Right lobe of liver (tissue), 6 donors: ENCODE measurements around the gene LSM12. TPM values are rescaled to one million over a fixed set of nuclear protein-coding genes. Genes with fewer than 3 reads are reported as not detected.

ENCODE experiments used
- ATAC-seq, 4 donors: fragments of 200-7000 bp; cut with Tn5 transposase; one replicate each; pipeline ENCODE4 v1.9.1; 2020; ENCODE audit warnings: mild to moderate bottlenecking in 4 of 4, moderate library complexity in 4 of 4
- DNase-seq, 3 donors: peaks; one replicate each; pipeline ENCODE4 v3.0.0-alpha.2; 2020
- H3K27ac ChIP-seq, 3 donors: fragments of 200-600 bp; one replicate each; pipeline ENCODE4 v1.8.0; 2022
- H3K27me3 ChIP-seq, 2 donors: fragments of 200-600 bp; one replicate each; pipeline ENCODE4 v1.8.0; 2022
- H3K36me3 ChIP-seq, 4 donors: fragments of 200-600 bp; sonication (generic) in 1 of 4; one replicate each; pipeline versions ENCODE4 v1.5.1 to v1.8.0; 2017 to 2022; ENCODE audit warnings: control low read depth in 1 of 4
- H3K4me1 ChIP-seq, 4 donors: fragments of 200-600 bp; sonication (generic) in 1 of 4; one replicate each; pipeline versions ENCODE4 v1.5.1 to v1.8.0; 2017 to 2022; ENCODE audit warnings: control low read depth in 1 of 4
- H3K4me3 ChIP-seq, 3 donors: fragments of 200-600 bp; one replicate each; pipeline ENCODE4 v1.8.0; 2022
- H3K9me3 ChIP-seq, 4 donors: fragments of 200-600 bp; sonication (generic) in 1 of 4; one replicate each; pipeline versions ENCODE4 v1.5.1 to v1.8.0; 2017 to 2022; ENCODE audit warnings: control low read depth in 1 of 4
- CTCF ChIP-seq, 4 donors: fragments of 200-600 bp in 3 of 4; fragments of 450-650 bp in 1 of 4; IDR thresholded peaks; one replicate each; pipeline versions ENCODE4 v1.5.1 to v1.8.0; 2016 to 2022; ENCODE audit warnings: antibody characterized with exemption in 4 of 4, mild to moderate bottlenecking in 2 of 4
- POLR2A ChIP-seq: fragments of 450-650 bp; IDR thresholded peaks from one replicate; pipeline ENCODE4 v1.6.1; 2017; ENCODE audit warnings: antibody characterized with exemption, mild to moderate bottlenecking
- WGBS: methylation state at CpG from one replicate; pipeline ENCODE4 v1.1.6; 2018; ENCODE audit warnings: low coverage, low lambda C conversion rate; ENCODE audit not compliant: insufficient coverage; ENCODE audit errors: missing lambda C conversion rate; 5-methylcytosine and 5-hydroxymethylcytosine counted together
- intact Hi-C, 2 donors: fragments of 100-400 bp; cut with DNase I; formaldehyde crosslinking; loops; one replicate each; pipeline versions ENCODE4 v1.11.2 to v1.14.1; 2022
- total RNA-seq, 6 experiments: library from RNA; depleted of rRNA in 2 of 6; stranded (reverse); fragments of >200 nt in 2 of 6; fragmentation: NEBNext Ultra II Directional in 3 of 6; extraction: Animal tissue kit (Norgen Biotek cat#: 25700) in 3 of 6; gene quantifications; one replicate each; pipeline versions ENCODE4 v1.1.0 to v1.2.4, GENCODE V29; 2016 to 2023
- donor health status: DM: no; HTN: yes; CAD: no.
- donor health status: DM: no; HTN: no; CAD: no.
- donor health status: DM: no; HTN: no; CAD: no.
- donor health status: DM: no; HTN: yes; CAD: no.
- donor health status: DM: no; HTN: yes; CAD: no.

Gene LSM12
- total RNA-seq, 6 experiments from 2014 or later: 24.2 to 30.6 (median 29.4) TPM

- Histone ChIP-seq H3K36me3 (no peaks in the 10 kb centered on the region), H3K9me3 (no peaks in the 10 kb centered on the region), H3K27me3 (no peaks in the 10 kb centered on the region), H3K27ac (no peak overlapping the region), H3K4me1 (peaks cover 0 to 11% (median 0%) of the 10 kb centered on the region in 4 donors), H3K4me3 (peak overlapping the region; percentile 25 to 44 (median 39))
- ATAC-seq (peak; percentile 88 to 95 (median 93)), DNase-seq (peak; percentile 71 to 77 (median 73))
- 7% methylated on average over 29 of the region's 52 CpGs for WGBS
- intact Hi-C loops: loop anchor here (5.0 to 10.0 kb wide), 3 partner anchors 38 to 90 kb away; partner anchors contain the start of genes MPP2 (in 1 of the 2) and PPY (in 1 of the 2)
- TF ChIP-seq CTCF (IDR thresholded peaks at IDR 0.05) (peak; percentile 87 to 94 (median 92)), POLR2A (no peak)
These were observed 72.0 kb downstream of the LSM12 start for GRCh38 chr17:43994272-43995149.

GRCh38 chr17:43992641-43993040 is 73.8 kb downstream of the LSM12 start:
- Histone ChIP-seq H3K27me3 (no peaks in the 10 kb centered on the region), H3K4me1 (peaks cover 0 to 8% (median 0%) of the 10 kb centered on the region in 4 donors), H3K9me3 (no peaks in the 10 kb centered on the region), H3K27ac (no peak overlapping the region), H3K36me3 (no peaks in the 10 kb centered on the region), H3K4me3 (no peak overlapping the region)
- intact Hi-C loops: loop anchor here in 1 of 2 donors (5.0 to 10.0 kb wide), 2 partner anchors 50 to 88 kb away; partner anchors contain the start of genes MPP2 and PPY
- DNase-seq (no peak), ATAC-seq (no peak)
- TF ChIP-seq POLR2A (no peak), CTCF (IDR thresholded peaks at IDR 0.05) (no peak)
- WGBS: 89% methylated on average over 11 of the region's 14 CpGs

GRCh38 chr17:43988301-43988700 is 78.2 kb downstream of the LSM12 start:
- ATAC-seq: no peak
- Histone ChIP-seq H3K27ac (no peak overlapping the region), H3K4me3 (no peak overlapping the region), H3K36me3 (no peaks in the 10 kb centered on the region), H3K4me1 (peaks cover 0 to 12% (median 0%) of the 10 kb centered on the region in 4 donors), H3K9me3 (no peaks in the 10 kb centered on the region), H3K27me3 (no peaks in the 10 kb centered on the region)
- no peak for DNase-seq
- intact Hi-C loops: no loop called here
- WGBS: 95% methylated on average over 8 of the region's 9 CpGs
- TF ChIP-seq POLR2A (no peak), CTCF (IDR thresholded peaks at IDR 0.05) (no peak)

- H3K27ac ChIP-seq: no peak overlapping the region
- intact Hi-C loops: no loop called here
- no peaks in the 10 kb centered on the region for H3K27me3 ChIP-seq
- WGBS: 56% methylated on average over 8 of the region's 12 CpGs
- peaks cover 0 to 12% (median 0%) of the 10 kb centered on the region in 4 donors for H3K4me1 ChIP-seq
- H3K4me3 ChIP-seq: no peak overlapping the region
- ATAC-seq (no peak), DNase-seq (no peak)
- H3K36me3 ChIP-seq: no peaks in the 10 kb centered on the region
- TF ChIP-seq POLR2A (no peak), CTCF (IDR thresholded peaks at IDR 0.05) (no peak)
- H3K9me3 ChIP-seq: no peaks in the 10 kb centered on the region
These were observed 79.1 kb downstream of the LSM12 start for GRCh38 chr17:43987131-43988021.
